H9 (cell line): Measurements from ENCODE around the gene KIF5C. TPM values are rescaled to one million over a fixed set of nuclear protein-coding genes. Genes with fewer than 3 reads are reported as not detected.

Experiments used
- DNase-seq: peaks from one replicate; pipeline ENCODE4 v3.0.0-alpha.2; 2017
- H2AFZ ChIP-seq: one replicate; pipeline ENCODE4 v1.6.1; 2013; ENCODE audit warnings: mild to moderate bottlenecking, low read length, control low read depth, moderate library complexity
- H2AK5ac ChIP-seq: 2 replicates; pipeline ENCODE4 v1.6.1; 2013; ENCODE audit warnings: low read length, control low read depth, mixed read lengths; ENCODE audit not compliant: insufficient read length
- H2BK120ac ChIP-seq: one replicate; pipeline ENCODE4 v1.6.1; 2013; ENCODE audit warnings: low read depth, mild to moderate bottlenecking, low read length, control low read depth, inconsistent platforms; ENCODE audit not compliant: poor library complexity, severe bottlenecking
- H2BK12ac ChIP-seq: 2 replicates; pipeline ENCODE4 v1.6.1; 2013; ENCODE audit warnings: low read length, control low read depth, mixed read lengths, low read depth; ENCODE audit not compliant: insufficient read length
- H2BK15ac ChIP-seq: 2 replicates; pipeline ENCODE4 v1.6.1; 2013; ENCODE audit warnings: low read depth, low read length, control low read depth
- H2BK20ac ChIP-seq: one replicate; pipeline ENCODE4 v1.6.1; 2013; ENCODE audit warnings: low read depth, mild to moderate bottlenecking, low read length, control low read depth, inconsistent platforms; ENCODE audit not compliant: poor library complexity, severe bottlenecking
- H2BK5ac ChIP-seq: 2 replicates; pipeline ENCODE4 v1.6.1; 2013; ENCODE audit warnings: low read length, control low read depth, mixed read lengths; ENCODE audit not compliant: insufficient read length
- H3K14ac ChIP-seq: 2 replicates; pipeline ENCODE4 v1.6.1; 2013; ENCODE audit warnings: low read length, control low read depth; ENCODE audit not compliant: insufficient read depth
- H3K18ac ChIP-seq: 2 replicates; pipeline ENCODE4 v1.6.1; 2013; ENCODE audit warnings: low read depth, mild to moderate bottlenecking, mixed read lengths, low read length, control low read depth; ENCODE audit not compliant: insufficient read length
- H3K23ac ChIP-seq: 2 replicates; pipeline ENCODE4 v1.6.1; 2013; ENCODE audit warnings: low read length, control low read depth, mixed read lengths, low read depth; ENCODE audit not compliant: insufficient read length
- H3K23me2 ChIP-seq: 2 replicates; pipeline ENCODE4 v1.6.1; 2013; ENCODE audit warnings: low read depth, mild to moderate bottlenecking, mixed read lengths, low read length, control low read depth; ENCODE audit not compliant: insufficient read length, poor library complexity, severe bottlenecking
- H3K27ac ChIP-seq: 2 replicates; pipeline ENCODE4 v1.5.1; 2013; ENCODE audit warnings: low read length, control low read depth, mixed read lengths, low read depth; ENCODE audit not compliant: insufficient read length
- H3K27me3 ChIP-seq: 2 replicates; pipeline ENCODE4 v1.6.1; 2013; ENCODE audit warnings: low read length, control low read depth, inconsistent platforms; ENCODE audit not compliant: insufficient read depth
- H3K4ac ChIP-seq: 2 replicates; pipeline ENCODE4 v1.6.1; 2013; ENCODE audit warnings: low read depth, mild to moderate bottlenecking, control low read depth, inconsistent platforms, low read length, moderate library complexity
- H3K4me1 ChIP-seq: 2 replicates; pipeline ENCODE4 v1.6.1; 2013; ENCODE audit warnings: low read length, control low read depth, inconsistent platforms; ENCODE audit not compliant: insufficient read depth
- H3K4me2 ChIP-seq: 2 replicates; pipeline ENCODE4 v1.6.1; 2013; ENCODE audit warnings: low read length, control low read depth, mixed read lengths; ENCODE audit not compliant: insufficient read length, insufficient read depth
- H3K56ac ChIP-seq: 2 replicates; pipeline ENCODE4 v1.6.1; 2013; ENCODE audit warnings: low read depth, mild to moderate bottlenecking, mixed read lengths, low read length, control low read depth; ENCODE audit not compliant: insufficient read length
- H3K79me1 ChIP-seq: 2 replicates; pipeline ENCODE4 v1.6.1; 2013; ENCODE audit warnings: low read depth, mild to moderate bottlenecking, moderate library complexity, low read length, control low read depth, inconsistent platforms; ENCODE audit not compliant: insufficient read depth, poor library complexity, severe bottlenecking
- H3K79me2 ChIP-seq: 2 replicates; pipeline ENCODE4 v1.6.1; 2013; ENCODE audit warnings: low read length, control low read depth, inconsistent platforms; ENCODE audit not compliant: insufficient read depth
- H3K9ac ChIP-seq: 2 replicates; pipeline ENCODE4 v1.6.1; 2013; ENCODE audit warnings: low read length, control low read depth, mixed read lengths; ENCODE audit not compliant: insufficient read length; ENCODE audit errors: extremely low read depth
- H3K9me3 ChIP-seq: one replicate; pipeline ENCODE4 v1.6.1; 2013; ENCODE audit warnings: low read depth, low read length, inconsistent platforms; ENCODE audit not compliant: control insufficient read depth
- H3T11ph ChIP-seq: one replicate; pipeline ENCODE4 v1.6.1; 2013; ENCODE audit warnings: mild to moderate bottlenecking, low read length, control low read depth, inconsistent platforms
- H4K20me1 ChIP-seq: one replicate; pipeline ENCODE4 v1.6.1; 2013; ENCODE audit not compliant: control insufficient read depth, insufficient read length, insufficient read depth
- H4K5ac ChIP-seq: 2 replicates; pipeline ENCODE4 v1.6.1; 2013; ENCODE audit warnings: low read depth, mild to moderate bottlenecking, mixed read lengths, low read length, control low read depth; ENCODE audit not compliant: insufficient read length
- H4K8ac ChIP-seq: replicated peaks from 2 replicates; pipeline ENCODE4 v1.6.1; 2013; ENCODE audit warnings: low read length, control low read depth, mixed read lengths, low read depth; ENCODE audit not compliant: insufficient read length
- H4K91ac ChIP-seq: 2 replicates; pipeline ENCODE4 v1.6.1; 2013; ENCODE audit warnings: low read depth, mild to moderate bottlenecking, moderate library complexity, mixed read lengths, low read length, control low read depth; ENCODE audit not compliant: insufficient read length
- H3K27ac Mint-ChIP-seq, 3 experiments: 2 replicates in 2 of 3; 3 replicates in 1 of 3; pipeline ENCODE4 v1.8.0; 2020 to 2021; ENCODE audit warnings: mixed read lengths in 3 of 3, mild to moderate bottlenecking in 1 of 3, moderate library complexity in 1 of 3
- H3K27me3 Mint-ChIP-seq: 2 replicates; pipeline ENCODE4 v1.8.0; 2021; ENCODE audit warnings: low read depth, mild to moderate bottlenecking, moderate library complexity, mixed read lengths
- H3K36me3 Mint-ChIP-seq, 3 experiments: 2 replicates in 2 of 3; 3 replicates in 1 of 3; pipeline ENCODE4 v1.8.0; 2020 to 2021; ENCODE audit warnings: low read depth in 3 of 3, mixed read lengths in 3 of 3; ENCODE audit not compliant: insufficient read depth in 1 of 3
- H3K4me1 Mint-ChIP-seq, 2 experiments: 2 replicates each; pipeline ENCODE4 v1.8.0; 2020; ENCODE audit warnings: mixed read lengths in 2 of 2
- H3K4me3 Mint-ChIP-seq, 2 experiments: 2 replicates in 1 of 2; 3 replicates in 1 of 2; pipeline ENCODE4 v1.8.0; 2020 to 2021; ENCODE audit warnings: mild to moderate bottlenecking in 2 of 2, mixed read lengths in 2 of 2, moderate library complexity in 1 of 2
- H3K9me3 Mint-ChIP-seq, 2 experiments: 2 replicates in 1 of 2; 3 replicates in 1 of 2; pipeline ENCODE4 v1.8.0; 2020; ENCODE audit warnings: mild to moderate bottlenecking in 2 of 2, mixed read lengths in 2 of 2, moderate library complexity in 1 of 2
- WGBS: extraction: QIAGEN DNeasy Blood & Tissue Kit; methylation state at CpG from one replicate; pipeline ENCODE4 v1.1.7; 2013; ENCODE audit warnings: missing lambda C conversion rate, low lambda C conversion rate, mixed read lengths; ENCODE audit not compliant: insufficient read length; ENCODE audit errors: extremely low coverage; 5-methylcytosine and 5-hydroxymethylcytosine counted together
- total RNA-seq: library from RNA; stranded (reverse); gene quantifications from 2 replicates; pipeline ENCODE4 v1.2.1, GENCODE V29; 2021
- TF ChIP-seq, protein P1 (sequence below): fragments of 200-600 bp; sonication (generic); conservative IDR thresholded peaks from 3 replicates; pipeline ENCODE4 v1.8.0; 2021; ENCODE audit warnings: antibody characterized with exemption, mild to moderate bottlenecking

KIF5C gene
- total RNA-seq, 1 experiment from 2014 or later = 52.9 TPM

DNA sequence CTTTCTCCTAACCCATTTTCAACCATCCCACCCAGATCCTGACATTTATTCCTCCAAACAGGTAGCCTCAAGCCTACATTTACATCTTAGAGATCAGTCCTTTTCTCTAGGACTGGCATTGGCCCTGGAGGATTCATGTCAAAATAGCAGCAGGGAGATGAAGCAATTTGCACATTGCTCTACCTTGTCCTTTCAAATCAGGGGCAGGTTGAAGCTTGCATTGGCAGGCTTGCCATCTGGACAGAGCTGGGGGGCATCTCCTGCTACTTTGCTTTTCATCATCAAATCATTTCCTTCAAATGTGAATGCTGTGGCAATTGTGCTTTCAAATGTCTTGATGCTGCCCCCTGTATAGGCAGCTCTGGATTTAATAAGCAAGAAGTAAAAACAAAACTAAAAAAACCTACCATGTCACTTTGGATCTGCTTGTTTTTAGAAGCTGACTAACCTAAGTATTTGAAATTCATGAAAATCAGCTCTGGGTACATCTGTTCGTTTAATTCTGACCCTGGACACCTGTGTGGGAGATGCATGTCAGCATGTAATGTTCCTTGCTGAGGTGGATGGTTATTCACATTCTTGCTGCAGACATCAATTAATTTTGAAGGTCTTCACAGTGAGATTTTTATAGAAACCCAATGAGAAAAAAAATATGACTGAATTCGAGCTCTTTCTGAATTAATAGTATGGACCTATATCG is 47.9 kb downstream of the KIF5C start:
- H4K20me1 ChIP-seq = no peaks in the 10 kb centered on the region
- DNase-seq = no peak

More for the DNA sequence above, 47.9 kb downstream of the KIF5C start:
- no CpG with 5 or more reads among the region's 3 CpGs for WGBS
- Histone ChIP-seq H3K23me2 (no peaks in the 10 kb centered on the region), H2BK15ac (no peak overlapping the region), H2BK12ac (no peak overlapping the region), H3K56ac (no peak overlapping the region), H3K27me3 (no peaks in the 10 kb centered on the region), H3K23ac (no peak overlapping the region), H3K9ac (no peak overlapping the region), H2BK20ac (no peak overlapping the region), H3K4ac (no peak overlapping the region), H4K5ac (no peak overlapping the region), H3K14ac (no peak overlapping the region), H3K4me1 (peaks cover 8% of the 10 kb centered on the region; the same call in 1 of the 2 replicates), H3T11ph (no peak overlapping the region), H3K18ac (no peak overlapping the region), H3K4me2 (no peak overlapping the region), H2BK5ac (no peak overlapping the region), H4K8ac (no peak overlapping the region), H4K91ac (no peak overlapping the region), H3K79me2 (peaks cover 2% of the 10 kb centered on the region; the same call in 1 of the 2 replicates), H3K27ac (no peak overlapping the region), H2BK120ac (no peak overlapping the region), H2AK5ac (no peak overlapping the region), H3K79me1 (no peaks in the 10 kb centered on the region), H3K9me3 (no peaks in the 10 kb centered on the region), H2AFZ (no peak overlapping the region)
- H3K9me3 Mint-ChIP-seq = peaks cover 7 to 8% of the 10 kb centered on the region in 2 experiments; a peak in 4 of 5 replicates
- H3K36me3 Mint-ChIP-seq = peaks cover 7 to 25% (median 9%) of the 10 kb centered on the region in 3 experiments
- TF ChIP-seq, protein P1, sequence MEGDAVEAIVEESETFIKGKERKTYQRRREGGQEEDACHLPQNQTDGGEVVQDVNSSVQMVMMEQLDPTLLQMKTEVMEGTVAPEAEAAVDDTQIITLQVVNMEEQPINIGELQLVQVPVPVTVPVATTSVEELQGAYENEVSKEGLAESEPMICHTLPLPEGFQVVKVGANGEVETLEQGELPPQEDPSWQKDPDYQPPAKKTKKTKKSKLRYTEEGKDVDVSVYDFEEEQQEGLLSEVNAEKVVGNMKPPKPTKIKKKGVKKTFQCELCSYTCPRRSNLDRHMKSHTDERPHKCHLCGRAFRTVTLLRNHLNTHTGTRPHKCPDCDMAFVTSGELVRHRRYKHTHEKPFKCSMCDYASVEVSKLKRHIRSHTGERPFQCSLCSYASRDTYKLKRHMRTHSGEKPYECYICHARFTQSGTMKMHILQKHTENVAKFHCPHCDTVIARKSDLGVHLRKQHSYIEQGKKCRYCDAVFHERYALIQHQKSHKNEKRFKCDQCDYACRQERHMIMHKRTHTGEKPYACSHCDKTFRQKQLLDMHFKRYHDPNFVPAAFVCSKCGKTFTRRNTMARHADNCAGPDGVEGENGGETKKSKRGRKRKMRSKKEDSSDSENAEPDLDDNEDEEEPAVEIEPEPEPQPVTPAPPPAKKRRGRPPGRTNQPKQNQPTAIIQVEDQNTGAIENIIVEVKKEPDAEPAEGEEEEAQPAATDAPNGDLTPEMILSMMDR = no peak
- H3K4me3 Mint-ChIP-seq = no peak overlapping the region; a peak in 1 of 5 replicates
- peak overlapping the region in 1 of 3 experiments; percentile 45; a peak in 2 of 7 replicates for H3K27ac Mint-ChIP-seq
- H3K4me1 Mint-ChIP-seq = peaks cover 37 to 41% of the 10 kb centered on the region in 2 experiments
- no peaks in the 10 kb centered on the region for H3K27me3 Mint-ChIP-seq
